GM12873 (cell line): ENCODE measurements around the gene ANKRD13B.

Experiments
- CTCF ChIP-seq: IDR thresholded peaks from 2 replicates; pipeline ENCODE4 v1.5.1; 2012; ENCODE audit warnings: low read depth, mild to moderate bottlenecking, moderate library complexity, low read length, control low read depth; ENCODE audit not compliant: insufficient read depth; ENCODE audit errors: missing control alignments

Gene ANKRD13B

DNA sequence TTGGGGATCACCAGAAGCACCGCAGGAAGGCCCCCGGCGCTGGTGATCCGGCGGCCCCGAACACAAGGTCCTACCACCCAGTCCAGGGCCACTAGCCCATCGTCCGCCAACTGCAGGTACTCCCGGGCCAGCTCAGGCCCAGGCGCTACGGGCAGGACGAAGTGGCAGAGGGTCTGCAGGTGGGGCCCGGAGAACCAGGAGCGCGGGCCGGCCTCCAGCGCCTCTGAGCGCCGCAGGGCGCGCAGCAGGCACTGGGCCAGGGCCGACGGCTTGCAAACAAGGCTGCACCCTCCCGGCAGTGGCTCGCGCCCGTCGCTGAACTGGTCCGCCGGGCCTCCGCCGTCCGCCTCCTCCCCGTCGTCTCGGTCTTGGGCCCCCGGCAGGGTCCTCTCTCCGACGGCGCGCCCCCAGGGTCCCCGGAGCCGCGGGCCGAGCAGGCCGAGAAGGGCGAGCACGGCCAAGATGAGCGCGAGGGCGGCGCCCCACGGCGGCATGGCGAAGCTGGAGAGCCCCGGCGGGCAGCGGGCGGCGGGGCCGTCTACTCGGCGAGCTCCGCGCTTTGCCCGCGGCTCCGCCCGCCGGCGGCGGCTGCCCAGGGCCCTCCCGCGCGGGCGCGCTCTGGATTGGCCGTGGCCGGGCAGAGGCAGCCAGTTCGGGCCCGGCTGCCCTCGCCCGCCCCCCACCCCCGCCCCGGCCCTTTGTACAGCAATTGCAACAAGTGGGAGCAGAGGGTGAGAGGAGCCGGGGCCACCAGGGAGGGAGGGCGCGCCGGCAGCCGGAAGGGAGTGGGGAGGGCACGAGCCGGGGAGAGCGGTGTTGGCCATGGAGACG lies 26.2 kb upstream of the ANKRD13B start, which contains the start of gene ABHD15:
TSS of gene ABHD15 (minus strand) at position 565 of the 831 bp plus-strand sequence. CDS start at position 494, 71 bp downstream.
- no peak for TF ChIP-seq CTCF

GRCh38 chr17:29567304-29567553 lies 25.7 kb upstream of the ANKRD13B start:
- no peak for TF ChIP-seq CTCF

- TF ChIP-seq CTCF, result peak; percentile 58
These were observed 25.2 kb upstream of the ANKRD13B start for GRCh38 chr17:29567554-29568330.

DNA sequence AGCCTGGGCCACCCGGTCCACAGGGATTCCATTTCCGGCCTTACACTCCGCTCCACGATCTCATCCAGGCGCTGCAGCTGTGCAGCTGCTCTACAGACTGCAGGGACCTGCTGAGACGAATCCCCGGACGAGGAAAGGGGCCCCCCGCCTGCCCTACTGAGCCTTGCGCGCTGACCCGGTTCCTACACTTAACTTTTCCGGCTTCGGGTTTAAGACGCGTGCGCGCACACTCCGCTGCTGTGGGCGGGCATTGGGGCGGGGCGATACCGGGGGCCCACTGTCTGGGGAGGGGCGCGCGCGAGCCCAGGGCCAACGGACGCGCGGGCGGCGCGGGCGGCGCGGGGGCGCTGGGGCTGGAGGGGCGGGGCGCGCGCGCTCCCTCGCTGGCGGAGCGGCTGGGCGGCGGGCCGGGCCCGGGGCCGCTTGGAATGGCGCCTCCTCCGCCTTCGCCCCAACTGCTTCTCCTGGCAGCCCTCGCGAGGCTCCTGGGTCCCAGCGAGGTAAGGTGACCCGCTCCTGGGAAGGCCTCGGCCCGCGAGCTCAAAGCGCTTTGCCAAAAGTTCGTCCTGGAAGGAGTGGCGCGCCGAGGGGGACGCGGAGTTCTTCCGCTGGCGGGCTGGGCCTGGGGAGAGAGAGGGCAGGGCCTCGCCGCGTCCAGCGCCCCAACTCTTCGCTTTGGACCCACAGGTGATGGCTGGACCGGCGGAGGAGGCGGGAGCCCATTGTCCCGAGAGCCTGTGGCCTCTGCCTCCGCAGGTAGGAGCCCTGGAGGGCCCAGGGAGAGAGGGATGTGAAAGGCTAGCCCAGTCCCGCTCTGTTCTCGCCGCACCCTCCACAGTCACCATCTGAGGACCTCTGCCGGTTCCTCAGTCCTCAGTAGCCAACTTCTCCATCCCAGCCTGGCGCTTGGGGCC lies 24.3 kb upstream of the ANKRD13B start, which contains the start of gene TP53I13:
TSS of gene TP53I13 (plus strand) at position 371 of the 914 bp plus-strand sequence. CDS start at position 429, 58 bp downstream.
- no peak for TF ChIP-seq CTCF

DNA sequence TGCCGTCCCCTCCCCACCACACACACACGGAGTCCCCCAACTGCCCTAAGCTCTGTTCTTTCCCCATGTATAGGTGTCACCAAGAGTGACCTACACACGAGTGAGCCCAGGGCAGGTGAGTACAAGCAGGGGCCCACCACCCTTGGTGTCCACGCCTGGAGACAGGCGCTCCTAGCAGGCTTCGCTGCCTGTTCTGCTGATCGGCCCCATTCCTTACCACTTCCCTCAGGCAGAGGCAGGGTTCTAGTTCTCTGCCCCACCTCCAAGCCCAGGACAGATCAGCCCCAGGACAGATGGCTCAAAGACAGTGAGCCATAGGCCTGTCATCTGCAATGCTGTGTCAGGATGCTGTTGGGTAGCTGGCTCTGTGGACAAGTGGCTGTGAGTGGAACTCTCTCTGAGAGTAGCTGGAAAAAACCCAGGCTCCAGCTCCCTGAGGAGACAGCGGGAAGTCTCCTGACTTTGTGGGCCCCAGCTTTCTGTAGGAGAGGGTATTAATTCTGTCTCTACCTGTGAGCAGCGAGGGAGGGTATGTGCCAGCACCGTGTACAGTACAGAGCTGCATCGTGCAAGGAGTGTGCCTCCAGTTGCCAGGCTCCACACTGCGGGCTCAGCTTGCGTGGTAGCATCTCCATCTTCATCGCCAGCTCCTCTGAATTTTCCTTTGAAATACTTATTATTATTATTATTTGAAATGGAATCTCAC lies 23.5 kb upstream of the ANKRD13B start:
- no peak for TF ChIP-seq CTCF

DNA sequence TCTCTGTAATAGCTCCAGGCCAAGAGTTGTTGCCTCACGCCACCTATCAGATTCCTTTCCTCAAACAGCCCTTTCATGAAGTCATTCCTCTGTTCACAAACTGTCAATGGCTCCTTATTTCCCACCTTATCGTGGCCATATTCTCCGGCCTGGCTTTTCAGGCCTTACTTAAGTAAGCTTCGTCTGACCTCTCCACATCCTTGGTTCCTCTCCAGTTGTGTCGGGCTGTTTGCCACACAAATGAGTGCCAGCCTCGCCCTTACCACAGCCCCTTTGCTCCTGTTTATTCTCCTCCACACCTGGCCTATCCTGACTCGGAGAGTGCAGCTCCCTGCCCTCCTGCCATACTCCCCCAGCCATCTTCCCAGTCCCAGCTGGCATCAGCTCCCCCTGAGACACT lies 22.4 kb upstream of the ANKRD13B start:
- no peak for TF ChIP-seq CTCF

DNA sequence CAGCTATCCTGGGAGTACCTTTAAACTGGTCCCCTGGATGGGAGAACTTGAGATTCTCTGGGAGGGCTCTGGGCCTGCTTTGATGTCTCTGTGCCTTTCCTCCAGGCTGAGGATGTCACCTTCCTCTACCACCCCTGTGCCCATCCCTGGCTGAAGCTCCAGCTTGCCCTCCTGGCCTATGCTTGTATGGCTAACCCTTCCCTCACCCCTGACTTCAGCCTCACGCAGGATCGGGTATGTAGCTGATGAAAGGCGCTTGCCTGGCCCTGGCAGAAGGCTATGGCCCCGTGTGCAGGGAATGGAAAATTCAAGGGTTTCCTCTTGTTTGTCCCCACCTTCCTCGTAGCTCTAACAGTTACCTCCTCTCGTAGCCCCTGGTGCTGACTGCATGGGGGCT lies 21.4 kb upstream of the ANKRD13B start:
- no peak for TF ChIP-seq CTCF
